H1 (cell line): Measurements from ENCODE around the gene GCH1. TPM values are rescaled to one million over a fixed set of nuclear protein-coding genes. Genes with fewer than 3 reads are reported as not detected.
A peak's percentile ranks its signal among the peaks of the same experiment; 100 is the strongest.

Experiments
- CHD2 ChIP-seq: IDR thresholded peaks from 2 replicates; pipeline ENCODE4 v1.6.1; 2012; ENCODE audit warnings: low read length, improper control_type of control experiment
- JUND ChIP-seq: IDR thresholded peaks from 2 replicates; pipeline ENCODE4 v1.6.1; 2011; ENCODE audit warnings: mild to moderate bottlenecking, improper control_type of control experiment, low read length
- PHF8 ChIP-seq: fragments of 200-600 bp; sonication (generic); conservative IDR thresholded peaks from 2 replicates; pipeline ENCODE4 v1.7.1; 2012; ENCODE audit warnings: low read depth, mild to moderate bottlenecking, inconsistent platforms, low read length, moderate library complexity
- RXRA ChIP-seq: IDR thresholded peaks from 2 replicates; pipeline ENCODE4 v1.6.1; 2011; ENCODE audit warnings: low read depth, mild to moderate bottlenecking, low read length, moderate library complexity; ENCODE audit not compliant: insufficient read depth
- SP1 ChIP-seq: IDR thresholded peaks from 2 replicates; pipeline ENCODE4 v1.6.1; 2011; ENCODE audit warnings: low read depth, low read length
- SP4 ChIP-seq: IDR thresholded peaks from 2 replicates; pipeline ENCODE4 v1.6.1; 2012; ENCODE audit warnings: low read length, inconsistent platforms
- YY1 ChIP-seq: IDR thresholded peaks from 2 replicates; pipeline ENCODE4 v1.6.1; 2011; ENCODE audit warnings: low read depth, mild to moderate bottlenecking, low read length
- polyA plus RNA-seq, 7 experiments: library from polyadenylated mRNA; depleted of rRNA in 3 of 7; stranded (reverse) in 5 of 7; unstranded in 2 of 7; fragments of >200 nt in 5 of 7; fragments of 200-250 nt in 2 of 7; gene quantifications; 1 replicate in 5 of 7; 2 replicates in 1 of 7; 4 replicates in 1 of 7; pipeline versions ENCODE4 v1.2.1 to v1.2.3, GENCODE V29; 2011 to 2013; ENCODE audit warnings: missing spikeins in 2 of 7, mixed read lengths in 2 of 7
- total RNA-seq: library from RNA; stranded (reverse); fragmentation: NEBNext Ultra II Directional; extraction: Animal tissue kit (Norgen Biotek cat#: 25700); gene quantifications from 2 replicates; pipeline ENCODE4 v1.2.1, GENCODE V29; 2021
- TF ChIP-seq, protein P1 (sequence below): fragments of 300-600 bp; sonication (generic); IDR thresholded peaks from 2 replicates; pipeline ENCODE4 v1.7.1; 2012; ENCODE audit warnings: low read length, moderate library complexity, mild to moderate bottlenecking, inconsistent platforms; ENCODE audit not compliant: insufficient replicate concordance
- TF ChIP-seq, protein P2 (sequence below): IDR thresholded peaks from 2 replicates; pipeline ENCODE4 v1.6.1; 2011; ENCODE audit warnings: low read length, improper control_type of control experiment

GCH1 gene
- total and polyA plus RNA-seq, 2 of the 8 experiments (the other 6 are each of a cell fraction or from before 2014, with no cell fraction given), result 7.3 to 7.9 TPM

DNA sequence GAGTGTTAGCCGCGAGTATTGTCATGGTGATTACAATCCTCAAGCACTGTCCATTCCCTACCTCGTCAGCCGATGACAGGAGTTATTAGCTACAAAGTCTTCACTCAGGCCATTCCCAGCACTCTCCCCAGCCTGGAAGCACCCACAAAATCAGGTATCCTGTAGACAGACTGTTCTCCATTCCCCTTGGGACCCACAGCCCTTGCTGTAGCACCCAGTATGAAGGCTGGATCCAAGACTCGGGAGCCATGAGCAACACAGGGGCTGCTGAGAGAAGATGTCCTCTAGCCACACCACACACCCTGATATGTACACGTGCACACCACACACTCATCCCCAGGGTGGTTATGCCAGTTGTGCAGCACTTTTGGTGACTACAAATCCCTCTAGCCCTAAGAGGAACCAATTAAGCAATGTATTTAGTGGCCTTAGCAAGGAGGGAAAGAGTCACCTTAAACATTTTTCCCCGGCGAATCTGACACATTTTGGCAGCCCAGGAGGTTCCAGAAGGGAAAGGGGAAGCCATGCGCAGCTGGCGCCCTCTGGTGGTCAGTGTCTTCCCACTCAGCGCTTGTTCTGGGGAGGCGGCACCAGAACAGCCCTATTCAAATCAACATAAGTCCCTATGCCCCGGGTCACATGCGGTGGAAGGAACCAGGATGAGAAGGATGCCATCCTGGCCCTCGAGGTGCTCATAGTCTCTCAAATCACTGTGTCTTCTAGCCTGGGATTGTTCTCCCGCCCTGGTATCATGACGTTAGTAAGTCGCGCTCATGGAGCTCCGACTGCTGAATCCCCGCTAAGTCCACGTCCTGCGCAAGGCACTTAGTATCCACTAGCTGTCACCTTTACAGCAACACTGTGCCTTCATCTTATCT, 96.9 kb downstream of the GCH1 start (continued):
- TF ChIP-seq YY1, result peak; percentile 75
- TF ChIP-seq PHF8, result no peak
- TF ChIP-seq SP4, result peak; percentile 24; the same call in 1 of the 2 replicates
- TF ChIP-seq RXRA, result 0 out of 2 replicates have a peak, but pooled peaks have one; percentile 4
- TF ChIP-seq CHD2, result no peak
- TF ChIP-seq, protein P1, sequence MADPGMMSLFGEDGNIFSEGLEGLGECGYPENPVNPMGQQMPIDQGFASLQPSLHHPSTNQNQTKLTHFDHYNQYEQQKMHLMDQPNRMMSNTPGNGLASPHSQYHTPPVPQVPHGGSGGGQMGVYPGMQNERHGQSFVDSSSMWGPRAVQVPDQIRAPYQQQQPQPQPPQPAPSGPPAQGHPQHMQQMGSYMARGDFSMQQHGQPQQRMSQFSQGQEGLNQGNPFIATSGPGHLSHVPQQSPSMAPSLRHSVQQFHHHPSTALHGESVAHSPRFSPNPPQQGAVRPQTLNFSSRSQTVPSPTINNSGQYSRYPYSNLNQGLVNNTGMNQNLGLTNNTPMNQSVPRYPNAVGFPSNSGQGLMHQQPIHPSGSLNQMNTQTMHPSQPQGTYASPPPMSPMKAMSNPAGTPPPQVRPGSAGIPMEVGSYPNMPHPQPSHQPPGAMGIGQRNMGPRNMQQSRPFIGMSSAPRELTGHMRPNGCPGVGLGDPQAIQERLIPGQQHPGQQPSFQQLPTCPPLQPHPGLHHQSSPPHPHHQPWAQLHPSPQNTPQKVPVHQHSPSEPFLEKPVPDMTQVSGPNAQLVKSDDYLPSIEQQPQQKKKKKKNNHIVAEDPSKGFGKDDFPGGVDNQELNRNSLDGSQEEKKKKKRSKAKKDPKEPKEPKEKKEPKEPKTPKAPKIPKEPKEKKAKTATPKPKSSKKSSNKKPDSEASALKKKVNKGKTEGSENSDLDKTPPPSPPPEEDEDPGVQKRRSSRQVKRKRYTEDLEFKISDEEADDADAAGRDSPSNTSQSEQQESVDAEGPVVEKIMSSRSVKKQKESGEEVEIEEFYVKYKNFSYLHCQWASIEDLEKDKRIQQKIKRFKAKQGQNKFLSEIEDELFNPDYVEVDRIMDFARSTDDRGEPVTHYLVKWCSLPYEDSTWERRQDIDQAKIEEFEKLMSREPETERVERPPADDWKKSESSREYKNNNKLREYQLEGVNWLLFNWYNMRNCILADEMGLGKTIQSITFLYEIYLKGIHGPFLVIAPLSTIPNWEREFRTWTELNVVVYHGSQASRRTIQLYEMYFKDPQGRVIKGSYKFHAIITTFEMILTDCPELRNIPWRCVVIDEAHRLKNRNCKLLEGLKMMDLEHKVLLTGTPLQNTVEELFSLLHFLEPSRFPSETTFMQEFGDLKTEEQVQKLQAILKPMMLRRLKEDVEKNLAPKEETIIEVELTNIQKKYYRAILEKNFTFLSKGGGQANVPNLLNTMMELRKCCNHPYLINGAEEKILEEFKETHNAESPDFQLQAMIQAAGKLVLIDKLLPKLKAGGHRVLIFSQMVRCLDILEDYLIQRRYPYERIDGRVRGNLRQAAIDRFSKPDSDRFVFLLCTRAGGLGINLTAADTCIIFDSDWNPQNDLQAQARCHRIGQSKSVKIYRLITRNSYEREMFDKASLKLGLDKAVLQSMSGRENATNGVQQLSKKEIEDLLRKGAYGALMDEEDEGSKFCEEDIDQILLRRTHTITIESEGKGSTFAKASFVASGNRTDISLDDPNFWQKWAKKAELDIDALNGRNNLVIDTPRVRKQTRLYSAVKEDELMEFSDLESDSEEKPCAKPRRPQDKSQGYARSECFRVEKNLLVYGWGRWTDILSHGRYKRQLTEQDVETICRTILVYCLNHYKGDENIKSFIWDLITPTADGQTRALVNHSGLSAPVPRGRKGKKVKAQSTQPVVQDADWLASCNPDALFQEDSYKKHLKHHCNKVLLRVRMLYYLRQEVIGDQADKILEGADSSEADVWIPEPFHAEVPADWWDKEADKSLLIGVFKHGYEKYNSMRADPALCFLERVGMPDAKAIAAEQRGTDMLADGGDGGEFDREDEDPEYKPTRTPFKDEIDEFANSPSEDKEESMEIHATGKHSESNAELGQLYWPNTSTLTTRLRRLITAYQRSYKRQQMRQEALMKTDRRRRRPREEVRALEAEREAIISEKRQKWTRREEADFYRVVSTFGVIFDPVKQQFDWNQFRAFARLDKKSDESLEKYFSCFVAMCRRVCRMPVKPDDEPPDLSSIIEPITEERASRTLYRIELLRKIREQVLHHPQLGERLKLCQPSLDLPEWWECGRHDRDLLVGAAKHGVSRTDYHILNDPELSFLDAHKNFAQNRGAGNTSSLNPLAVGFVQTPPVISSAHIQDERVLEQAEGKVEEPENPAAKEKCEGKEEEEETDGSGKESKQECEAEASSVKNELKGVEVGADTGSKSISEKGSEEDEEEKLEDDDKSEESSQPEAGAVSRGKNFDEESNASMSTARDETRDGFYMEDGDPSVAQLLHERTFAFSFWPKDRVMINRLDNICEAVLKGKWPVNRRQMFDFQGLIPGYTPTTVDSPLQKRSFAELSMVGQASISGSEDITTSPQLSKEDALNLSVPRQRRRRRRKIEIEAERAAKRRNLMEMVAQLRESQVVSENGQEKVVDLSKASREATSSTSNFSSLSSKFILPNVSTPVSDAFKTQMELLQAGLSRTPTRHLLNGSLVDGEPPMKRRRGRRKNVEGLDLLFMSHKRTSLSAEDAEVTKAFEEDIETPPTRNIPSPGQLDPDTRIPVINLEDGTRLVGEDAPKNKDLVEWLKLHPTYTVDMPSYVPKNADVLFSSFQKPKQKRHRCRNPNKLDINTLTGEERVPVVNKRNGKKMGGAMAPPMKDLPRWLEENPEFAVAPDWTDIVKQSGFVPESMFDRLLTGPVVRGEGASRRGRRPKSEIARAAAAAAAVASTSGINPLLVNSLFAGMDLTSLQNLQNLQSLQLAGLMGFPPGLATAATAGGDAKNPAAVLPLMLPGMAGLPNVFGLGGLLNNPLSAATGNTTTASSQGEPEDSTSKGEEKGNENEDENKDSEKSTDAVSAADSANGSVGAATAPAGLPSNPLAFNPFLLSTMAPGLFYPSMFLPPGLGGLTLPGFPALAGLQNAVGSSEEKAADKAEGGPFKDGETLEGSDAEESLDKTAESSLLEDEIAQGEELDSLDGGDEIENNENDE, result no peak
- no peak for TF ChIP-seq SP1
- TF ChIP-seq, protein P2, sequence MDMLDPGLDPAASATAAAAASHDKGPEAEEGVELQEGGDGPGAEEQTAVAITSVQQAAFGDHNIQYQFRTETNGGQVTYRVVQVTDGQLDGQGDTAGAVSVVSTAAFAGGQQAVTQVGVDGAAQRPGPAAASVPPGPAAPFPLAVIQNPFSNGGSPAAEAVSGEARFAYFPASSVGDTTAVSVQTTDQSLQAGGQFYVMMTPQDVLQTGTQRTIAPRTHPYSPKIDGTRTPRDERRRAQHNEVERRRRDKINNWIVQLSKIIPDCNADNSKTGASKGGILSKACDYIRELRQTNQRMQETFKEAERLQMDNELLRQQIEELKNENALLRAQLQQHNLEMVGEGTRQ, result peak; percentile 26
- no peak for TF ChIP-seq JUND
